HEK293 (cell line): Measurements from ENCODE around the gene SMIM32.

Experiments used
- CTCF ChIA-PET: fragments of 350-600 bp; formaldehyde crosslinking; extraction: SDS; loops from one replicate; lab custom pipeline; 2021; ENCODE audit warnings: antibody characterized with exemption; lab: Yijun Ruan, JAX
- POLR2A ChIA-PET: fragments of 300-600 bp; formaldehyde crosslinking; extraction: SDS; loops from one replicate; lab custom pipeline; 2020; ENCODE audit warnings: antibody characterized with exemption, inconsistent platforms; lab: Yijun Ruan, JAX
- H3K27ac ChIP-seq: fragments of 200-500 bp; sonication (Bioruptor generic); 2 replicates; pipeline ENCODE4 v1.5.1; 2014; ENCODE audit warnings: low read depth, low read length, control low read depth, inconsistent platforms; ENCODE audit errors: extremely low read depth
- H3K36me3 ChIP-seq, 2 experiments: fragments of 200-500 bp in 1 of 2; sonication (Bioruptor generic) in 1 of 2; 1 replicate in 1 of 2; 2 replicates in 1 of 2; pipeline ENCODE4 v1.5.1; 2014 to 2017; ENCODE audit warnings: inconsistent platforms in 2 of 2, low read length in 2 of 2; ENCODE audit not compliant: control insufficient read depth in 2 of 2, insufficient read depth in 1 of 2
- H3K4me1 ChIP-seq: fragments of 200-500 bp; sonication (Bioruptor generic); 2 replicates; pipeline ENCODE4 v1.5.1; 2014; ENCODE audit warnings: mild to moderate bottlenecking, low read length, inconsistent platforms; ENCODE audit not compliant: control insufficient read depth, insufficient read depth
- H3K4me3 ChIP-seq: 2 replicates; pipeline ENCODE4 v1.5.1; 2011; ENCODE audit warnings: low read depth, mild to moderate bottlenecking, control low read depth, low read length, moderate library complexity
- H3K9me3 ChIP-seq: fragments of 200-500 bp; sonication (Bioruptor generic); 2 replicates; pipeline ENCODE4 v1.5.1; 2014; ENCODE audit warnings: low read depth, low read length, inconsistent platforms; ENCODE audit not compliant: control insufficient read depth, insufficient read depth
- IKZF3 ChIP-seq: fragments of 450-650 bp; IDR thresholded peaks from 2 replicates; pipeline ENCODE4 v1.5.0; 2018; ENCODE audit warnings: missing biosample characterization, mild to moderate bottlenecking, missing genetic modification characterization, moderate library complexity
- KLF9 ChIP-seq: fragments of 450-650 bp; formaldehyde crosslinking; IDR thresholded peaks from 2 replicates; pipeline ENCODE4 v1.5.1; 2016; ENCODE audit warnings: missing biosample characterization, missing genetic modification characterization, low read depth
- MEIS1 ChIP-seq: sonication (generic); formaldehyde crosslinking; IDR thresholded peaks from 2 replicates; pipeline ENCODE4 v1.8.1; 2022; ENCODE audit warnings: missing genetic modification reagents, mild to moderate bottlenecking, borderline replicate concordance
- MZF1 ChIP-seq: fragments of 450-650 bp; formaldehyde crosslinking; IDR thresholded peaks from 2 replicates; pipeline ENCODE4 v1.5.1; 2017; ENCODE audit warnings: missing biosample characterization, missing genetic modification characterization, borderline replicate concordance
- OSR2 ChIP-seq: fragments of 450-650 bp; formaldehyde crosslinking; IDR thresholded peaks from 2 replicates; pipeline ENCODE4 v1.5.1; 2016; ENCODE audit warnings: missing biosample characterization, missing genetic modification characterization
- REST ChIP-seq: fragments of 450-650 bp; formaldehyde crosslinking; IDR thresholded peaks from 2 replicates; pipeline ENCODE4 v1.5.1; 2016; ENCODE audit warnings: missing biosample characterization, missing genetic modification characterization
- SP2 ChIP-seq: fragments of 450-650 bp; formaldehyde crosslinking; IDR thresholded peaks from 2 replicates; pipeline ENCODE4 v1.5.1; 2016; ENCODE audit warnings: missing biosample characterization, missing genetic modification characterization
- SP3 ChIP-seq: fragments of 450-650 bp; formaldehyde crosslinking; IDR thresholded peaks from 2 replicates; pipeline ENCODE4 v1.5.1; 2016; ENCODE audit warnings: missing biosample characterization, missing genetic modification characterization
- ZNF19 ChIP-seq: fragments of 450-650 bp; formaldehyde crosslinking; IDR thresholded peaks from 2 replicates; pipeline ENCODE4; 2016; ENCODE audit warnings: missing biosample characterization, missing genetic modification characterization, low read depth
- ZNF311 ChIP-seq: fragments of 450-650 bp; formaldehyde crosslinking; IDR thresholded peaks from 2 replicates; pipeline ENCODE4 v1.5.1; 2017; ENCODE audit warnings: missing biosample characterization, missing genetic modification characterization, borderline replicate concordance
- ZNF391 ChIP-seq: fragments of 450-650 bp; formaldehyde crosslinking; IDR thresholded peaks from 2 replicates; pipeline ENCODE4 v1.5.1; 2016; ENCODE audit warnings: low read depth, missing biosample characterization, missing genetic modification characterization, borderline replicate concordance
- ZNF394 ChIP-seq: fragments of 450-650 bp; formaldehyde crosslinking; IDR thresholded peaks from 2 replicates; pipeline ENCODE4 v1.5.1; 2016; ENCODE audit warnings: missing biosample characterization, missing genetic modification characterization, mild to moderate bottlenecking, moderate library complexity, borderline replicate concordance
- ZNF416 ChIP-seq: fragments of 450-650 bp; formaldehyde crosslinking; IDR thresholded peaks from 2 replicates; pipeline ENCODE4 v1.5.1; 2016; ENCODE audit warnings: missing biosample characterization, missing genetic modification characterization
- ZNF423 ChIP-seq: fragments of 450-650 bp; formaldehyde crosslinking; IDR thresholded peaks from 2 replicates; pipeline ENCODE4 v1.5.1; 2016; ENCODE audit warnings: missing biosample characterization, missing genetic modification characterization
- ZNF513 ChIP-seq: fragments of 450-650 bp; IDR thresholded peaks from 2 replicates; pipeline ENCODE4 v1.5.1; 2018; ENCODE audit warnings: missing biosample characterization, missing genetic modification characterization
- ZNF521 ChIP-seq: fragments of 450-650 bp; formaldehyde crosslinking; IDR thresholded peaks from 2 replicates; pipeline ENCODE4 v1.5.1; 2017; ENCODE audit warnings: missing biosample characterization, mild to moderate bottlenecking, missing genetic modification characterization
- ZNF555 ChIP-seq: fragments of 450-650 bp; formaldehyde crosslinking; conservative IDR thresholded peaks from 2 replicates; pipeline ENCODE4 v1.5.1; 2017; ENCODE audit warnings: missing biosample characterization, mild to moderate bottlenecking, missing genetic modification characterization, inconsistent platforms
- ZNF600 ChIP-seq: fragments of 450-650 bp; formaldehyde crosslinking; IDR thresholded peaks from 2 replicates; pipeline ENCODE4 v1.5.1; 2016; ENCODE audit warnings: missing biosample characterization, missing genetic modification characterization
- ZNF624 ChIP-seq: fragments of 450-650 bp; formaldehyde crosslinking; IDR thresholded peaks from 2 replicates; pipeline ENCODE4 v1.5.1; 2017; ENCODE audit warnings: missing biosample characterization, missing genetic modification characterization
- ZNF664 ChIP-seq: fragments of 450-650 bp; formaldehyde crosslinking; IDR thresholded peaks from 2 replicates; pipeline ENCODE4 v1.5.1; 2016; ENCODE audit warnings: missing biosample characterization, missing genetic modification characterization
- ZNF677 ChIP-seq: fragments of 450-650 bp; IDR thresholded peaks from 2 replicates; pipeline ENCODE4 v1.5.0; 2018; ENCODE audit warnings: missing biosample characterization, mild to moderate bottlenecking, missing genetic modification characterization, moderate library complexity
- TF ChIP-seq, protein P1 (sequence below): sonication (generic); formaldehyde crosslinking; IDR thresholded peaks from 2 replicates; pipeline ENCODE4 v1.8.1; 2022; ENCODE audit warnings: mild to moderate bottlenecking, moderate library complexity, missing genetic modification reagents
- TF ChIP-seq, protein P2 (sequence below): fragments of 450-650 bp; formaldehyde crosslinking; IDR thresholded peaks from 2 replicates; pipeline ENCODE4 v1.5.1; 2017; ENCODE audit warnings: missing biosample characterization, missing genetic modification characterization
- TF ChIP-seq, protein P3 (sequence below): fragments of 450-650 bp; formaldehyde crosslinking; IDR thresholded peaks from 2 replicates; pipeline ENCODE4 v1.5.1; 2017; ENCODE audit warnings: missing biosample characterization, missing genetic modification characterization

Gene SMIM32

DNA sequence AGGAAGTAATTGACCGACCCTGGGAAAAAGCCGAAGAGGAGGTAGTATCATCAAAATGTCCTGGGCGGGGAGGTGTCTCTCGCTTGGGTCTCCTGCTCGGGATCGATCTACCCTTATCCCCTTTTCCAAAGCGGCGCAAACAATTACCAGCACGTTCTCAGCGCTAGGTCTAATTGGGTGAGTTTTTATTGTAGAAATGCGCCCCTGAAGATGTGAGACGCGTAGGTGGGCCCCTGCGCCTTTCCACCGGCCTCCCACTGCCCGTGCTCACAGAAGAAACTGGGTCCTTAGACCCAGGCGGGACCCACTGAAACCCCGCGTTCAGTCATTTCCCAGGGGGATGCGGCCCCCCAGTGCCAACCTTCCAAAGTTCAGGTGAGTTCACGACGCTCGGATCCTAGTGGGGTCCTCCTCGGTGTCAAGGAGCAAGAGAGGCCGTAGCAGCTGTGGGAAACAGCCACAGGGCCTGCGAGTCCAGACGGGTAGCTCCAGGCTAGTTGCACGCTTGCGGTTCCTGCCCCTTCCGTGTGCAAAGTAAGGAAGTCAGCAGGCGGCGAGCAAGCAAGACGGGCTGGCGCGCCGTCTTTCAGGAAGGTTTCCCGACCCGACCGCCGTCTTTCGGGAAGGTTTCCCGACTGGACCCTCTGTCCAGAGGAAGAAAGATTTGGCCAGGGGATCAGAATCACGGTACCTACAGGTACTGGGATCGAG lies 1.5 kb downstream of the SMIM32 start:
- H3K4me3 ChIP-seq: no peak overlapping the region
- no peak overlapping the region for H3K27ac ChIP-seq
- no peaks in the 10 kb centered on the region for H3K9me3 ChIP-seq
- H3K4me1 ChIP-seq: no peaks in the 10 kb centered on the region; the same call in 1 of the 2 replicates
- peaks cover 0 to 32% of the 10 kb centered on the region in 2 experiments; a peak in 1 of 3 replicates for H3K36me3 ChIP-seq
- CTCF ChIA-PET: interaction anchor here (0.9 kb wide), 2 partner anchors 20 to 39 kb away, joined by 5 read pairs; no protein-coding TSS in a partner anchor
- TF ChIP-seq ZNF664 (tag by site-specific recombination) (no peak), ZNF423 (tag by site-specific recombination) (no peak), ZNF19 (no peak), SP3 (tag by site-specific recombination) (no peak), OSR2 (tag by site-specific recombination) (no peak), ZNF391 (tag by site-specific recombination) (no peak), ZNF394 (tag by site-specific recombination) (no peak), MEIS1 (CRISPR knock-in tag) (no peak), ZNF513 (tag by site-specific recombination) (no peak), ZNF677 (tag by site-specific recombination) (no peak), IKZF3 (tag by site-specific recombination) (peak; percentile 42; the same call in 1 of the 2 replicates), REST (tag by site-specific recombination) (no peak), ZNF600 (tag by site-specific recombination) (no peak)
- TF ChIP-seq, protein P1, sequence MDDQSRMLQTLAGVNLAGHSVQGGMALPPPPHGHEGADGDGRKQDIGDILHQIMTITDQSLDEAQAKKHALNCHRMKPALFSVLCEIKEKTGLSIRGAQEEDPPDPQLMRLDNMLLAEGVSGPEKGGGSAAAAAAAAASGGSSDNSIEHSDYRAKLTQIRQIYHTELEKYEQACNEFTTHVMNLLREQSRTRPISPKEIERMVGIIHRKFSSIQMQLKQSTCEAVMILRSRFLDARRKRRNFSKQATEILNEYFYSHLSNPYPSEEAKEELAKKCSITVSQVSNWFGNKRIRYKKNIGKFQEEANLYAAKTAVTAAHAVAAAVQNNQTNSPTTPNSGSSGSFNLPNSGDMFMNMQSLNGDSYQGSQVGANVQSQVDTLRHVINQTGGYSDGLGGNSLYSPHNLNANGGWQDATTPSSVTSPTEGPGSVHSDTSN (CRISPR knock-in tag): 0 out of 2 replicates have a peak, but pooled peaks have one; percentile 20
- TF ChIP-seq, protein P2, sequence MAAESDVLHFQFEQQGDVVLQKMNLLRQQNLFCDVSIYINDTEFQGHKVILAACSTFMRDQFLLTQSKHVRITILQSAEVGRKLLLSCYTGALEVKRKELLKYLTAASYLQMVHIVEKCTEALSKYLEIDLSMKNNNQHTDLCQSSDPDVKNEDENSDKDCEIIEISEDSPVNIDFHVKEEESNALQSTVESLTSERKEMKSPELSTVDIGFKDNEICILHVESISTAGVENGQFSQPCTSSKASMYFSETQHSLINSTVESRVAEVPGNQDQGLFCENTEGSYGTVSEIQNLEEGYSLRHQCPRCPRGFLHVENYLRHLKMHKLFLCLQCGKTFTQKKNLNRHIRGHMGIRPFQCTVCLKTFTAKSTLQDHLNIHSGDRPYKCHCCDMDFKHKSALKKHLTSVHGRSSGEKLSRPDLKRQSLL (tag by site-specific recombination): no peak
- TF ChIP-seq, all 188 proteins: peak for 2
- POLR2A ChIA-PET: interaction anchor here (0.6 kb wide), 2 partner anchors 291 to 624 kb away, joined by 4 to 6 read pairs; no protein-coding TSS in a partner anchor

GRCh38 chr5:136190904-136191303 lies 2.1 kb downstream of the SMIM32 start:
- H3K36me3 ChIP-seq: peaks cover 0 to 37% of the 10 kb centered on the region in 2 experiments; a peak in 1 of 3 replicates
- H3K27ac ChIP-seq: no peak overlapping the region
- ChIA-PET POLR2A (interaction anchor here (0.6 kb wide), 1 partner anchor 290 kb away, joined by 4 read pairs; no protein-coding TSS in a partner anchor), CTCF (interaction anchor here (0.9 kb wide), 1 partner anchor 39 kb away, joined by 5 read pairs; no protein-coding TSS in a partner anchor)
- H3K4me3 ChIP-seq: no peak overlapping the region
- no peaks in the 10 kb centered on the region; the same call in 1 of the 2 replicates for H3K4me1 ChIP-seq
- no peaks in the 10 kb centered on the region for H3K9me3 ChIP-seq
- TF ChIP-seq ZNF521 (tag by site-specific recombination) (no peak), ZNF624 (tag by site-specific recombination) (no peak), MZF1 (tag by site-specific recombination) (no peak), ZNF311 (tag by site-specific recombination) (no peak), SP2 (no peak), KLF9 (tag by site-specific recombination) (no peak), ZNF555 (tag by site-specific recombination) (no peak), SP3 (tag by site-specific recombination) (no peak), ZNF416 (no peak)
- TF ChIP-seq, protein P3, sequence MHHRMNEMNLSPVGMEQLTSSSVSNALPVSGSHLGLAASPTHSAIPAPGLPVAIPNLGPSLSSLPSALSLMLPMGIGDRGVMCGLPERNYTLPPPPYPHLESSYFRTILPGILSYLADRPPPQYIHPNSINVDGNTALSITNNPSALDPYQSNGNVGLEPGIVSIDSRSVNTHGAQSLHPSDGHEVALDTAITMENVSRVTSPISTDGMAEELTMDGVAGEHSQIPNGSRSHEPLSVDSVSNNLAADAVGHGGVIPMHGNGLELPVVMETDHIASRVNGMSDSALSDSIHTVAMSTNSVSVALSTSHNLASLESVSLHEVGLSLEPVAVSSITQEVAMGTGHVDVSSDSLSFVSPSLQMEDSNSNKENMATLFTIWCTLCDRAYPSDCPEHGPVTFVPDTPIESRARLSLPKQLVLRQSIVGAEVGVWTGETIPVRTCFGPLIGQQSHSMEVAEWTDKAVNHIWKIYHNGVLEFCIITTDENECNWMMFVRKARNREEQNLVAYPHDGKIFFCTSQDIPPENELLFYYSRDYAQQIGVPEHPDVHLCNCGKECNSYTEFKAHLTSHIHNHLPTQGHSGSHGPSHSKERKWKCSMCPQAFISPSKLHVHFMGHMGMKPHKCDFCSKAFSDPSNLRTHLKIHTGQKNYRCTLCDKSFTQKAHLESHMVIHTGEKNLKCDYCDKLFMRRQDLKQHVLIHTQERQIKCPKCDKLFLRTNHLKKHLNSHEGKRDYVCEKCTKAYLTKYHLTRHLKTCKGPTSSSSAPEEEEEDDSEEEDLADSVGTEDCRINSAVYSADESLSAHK (tag by site-specific recombination): no peak
